ENCODE data around the gene BABAM2. TPM values are rescaled to one million over a fixed set of nuclear protein-coding genes. Genes with fewer than 3 reads are reported as not detected.

Gene BABAM2
- polyA plus RNA-seq, 3 donors: 33.2 to 52.8 (median 49.3) TPM

- Mint-ChIP-seq H3K9me3 (peaks cover 0 to 5% (median 2%) of the 10 kb centered on the region in 7 donors), H3K27ac (no peak overlapping the region)
- no peak for TF ChIP-seq CTCF (IDR thresholded peaks at IDR 0.05)
Measured at GRCh38 chr2:28185153-28185552, 294.6 kb downstream of the BABAM2 start.

GRCh38 chr2:28185891-28186290, 295.4 kb downstream of the BABAM2 start:
- no peak overlapping the region for H3K4me3 ChIP-seq (replicated peaks in 1 of 3; ENCODE audit: low read depth in 2 of 3, low read length in 3 of 3)
- WGBS (ENCODE audit: insufficient coverage): no CpG with 5 or more reads among the region's 2 CpGs
- no peaks in the 10 kb centered on the region for H3K27me3 ChIP-seq (ENCODE audit: control insufficient read depth in 2 of 2, insufficient read depth in 2 of 2, low read length in 2 of 2)
- no peaks in the 10 kb centered on the region for H3K36me3 ChIP-seq (replicated peaks in 1 of 2; ENCODE audit: control insufficient read depth in 1 of 2, insufficient read depth in 2 of 2, low read length in 2 of 2)
- Mint-ChIP-seq H3K9me3 (peaks cover 0 to 3% (median 0%) of the 10 kb centered on the region in 7 donors), H3K27me3 (ENCODE audit: low read depth in 3 of 3) (peaks cover 0 to 4% (median 0%) of the 10 kb centered on the region in 3 donors), H3K27ac (no peak overlapping the region), H3K4me3 (no peak overlapping the region), H3K36me3 (peaks cover 3 to 7% of the 10 kb centered on the region in 2 donors), H3K4me1 (no peaks in the 10 kb centered on the region)
- H3K79me2 ChIP-seq (ENCODE audit: insufficient read depth, low read length): no peaks in the 10 kb centered on the region
- TF ChIP-seq CTCF (IDR thresholded peaks at IDR 0.05): no peak
- no peaks in the 10 kb centered on the region for H3K9me3 ChIP-seq (replicated peaks in 1 of 2; ENCODE audit: control insufficient read depth in 1 of 2, insufficient read depth in 1 of 2, low read length in 2 of 2)
- no peak overlapping the region for H3K27ac ChIP-seq (ENCODE audit: low read depth in 1 of 2, low read length in 2 of 2)
- H3K4me2 ChIP-seq (replicated peaks; ENCODE audit: extremely low read depth, low read length, poor library complexity, severe bottlenecking): no peak overlapping the region
- H3K9ac ChIP-seq (ENCODE audit: insufficient read depth, low read length, poor library complexity, severe bottlenecking): no peak overlapping the region
- no peaks in the 10 kb centered on the region for H3K4me1 ChIP-seq (ENCODE audit: control insufficient read depth in 1 of 2, insufficient read depth in 2 of 2, low read length in 2 of 2)
- H4K20me1 ChIP-seq (ENCODE audit: insufficient read depth, low read length): no peaks in the 10 kb centered on the region
- intact Hi-C loops (cut with micrococcal nuclease): no loop called here
- no peak overlapping the region for H2AFZ ChIP-seq (ENCODE audit: insufficient read depth, low read depth, low read length, poor library complexity, severe bottlenecking)
- DNase-seq: no peak

More at GRCh38 chr2:28185153-28185552, 294.6 kb downstream of the BABAM2 start:
- H2AFZ ChIP-seq (ENCODE audit: insufficient read depth, low read depth, low read length, poor library complexity, severe bottlenecking): no peak overlapping the region
- Mint-ChIP-seq H3K4me1 (peaks cover 2% of the 10 kb centered on the region), H3K4me3 (no peak overlapping the region), H3K36me3 (peaks cover 3 to 6% of the 10 kb centered on the region in 2 donors), H3K27me3 (ENCODE audit: low read depth in 3 of 3) (peaks cover 0 to 1% (median 0%) of the 10 kb centered on the region in 3 donors)
- 90% methylated on average over 3 of the region's 5 CpGs for WGBS (ENCODE audit: insufficient coverage)
- no peaks in the 10 kb centered on the region for H3K27me3 ChIP-seq (ENCODE audit: control insufficient read depth in 2 of 2, insufficient read depth in 2 of 2, low read length in 2 of 2)
- no peaks in the 10 kb centered on the region for H3K79me2 ChIP-seq (ENCODE audit: insufficient read depth, low read length)
- intact Hi-C loops (cut with micrococcal nuclease): no loop called here
- H3K27ac ChIP-seq (ENCODE audit: low read depth in 1 of 2, low read length in 2 of 2): no peak overlapping the region
- H3K4me2 ChIP-seq (replicated peaks; ENCODE audit: extremely low read depth, low read length, poor library complexity, severe bottlenecking): no peak overlapping the region
- no peaks in the 10 kb centered on the region for H3K9me3 ChIP-seq (replicated peaks in 1 of 2; ENCODE audit: control insufficient read depth in 1 of 2, insufficient read depth in 1 of 2, low read length in 2 of 2)
- H3K9ac ChIP-seq (ENCODE audit: insufficient read depth, low read length, poor library complexity, severe bottlenecking): no peak overlapping the region
- no peaks in the 10 kb centered on the region for H3K4me1 ChIP-seq (ENCODE audit: control insufficient read depth in 1 of 2, insufficient read depth in 2 of 2, low read length in 2 of 2)
- no peaks in the 10 kb centered on the region for H4K20me1 ChIP-seq (ENCODE audit: insufficient read depth, low read length)
- DNase-seq: no peak
- H3K4me3 ChIP-seq (replicated peaks in 1 of 3; ENCODE audit: low read depth in 2 of 3, low read length in 3 of 3): no peak overlapping the region
- H3K36me3 ChIP-seq (replicated peaks in 1 of 2; ENCODE audit: control insufficient read depth in 1 of 2, insufficient read depth in 2 of 2, low read length in 2 of 2): no peaks in the 10 kb centered on the region
